Measurements from ENCODE around the gene CFLAR.
"Not testable (repeated sequence)": the region's sequence is repeated elsewhere in the genome, so short reads cannot be mapped to it uniquely, and the experiment has no call there.

CFLAR gene

GRCh38 chr2:201149064-201149820, 33.3 kb downstream of the CFLAR start:
- Histone ChIP-seq H3K4me3 (ENCODE audit: insufficient read depth, low read depth, low read length) (no peak overlapping the region), H3K9me3 (ENCODE audit: control insufficient read depth, low read length) (no peaks in the 10 kb centered on the region), H3K27me3 (ENCODE audit: control insufficient read depth, insufficient read depth, low read length, poor library complexity, severe bottlenecking) (no peaks in the 10 kb centered on the region), H3K27ac (ENCODE audit: insufficient read depth, low read depth, low read length, poor library complexity, severe bottlenecking) (no peak overlapping the region), H3K36me3 (ENCODE audit: control insufficient read depth, insufficient read depth, low read length) (no peaks in the 10 kb centered on the region), H3K4me1 (ENCODE audit: control insufficient read depth, insufficient read depth, low read length) (no peaks in the 10 kb centered on the region)
- WGBS, 2 experiments, result 92 to 98% methylated on average over 2 of the region's 2 CpGs

- not testable (repeated sequence) for H3K4me1 ChIP-seq (ENCODE audit: control insufficient read depth, insufficient read depth, low read length); H3K36me3 ChIP-seq (ENCODE audit: control insufficient read depth, insufficient read depth, low read length); H3K27ac ChIP-seq (ENCODE audit: insufficient read depth, low read depth, low read length, poor library complexity, severe bottlenecking); H3K9me3 ChIP-seq (ENCODE audit: control insufficient read depth, low read length); H3K4me3 ChIP-seq (ENCODE audit: insufficient read depth, low read depth, low read length); H3K27me3 ChIP-seq (ENCODE audit: control insufficient read depth, insufficient read depth, low read length, poor library complexity, severe bottlenecking)
- WGBS, 2 experiments, result 90 to 93% methylated on average over 8 of the region's 8 CpGs
These were observed 33.8 kb downstream of the CFLAR start for GRCh38 chr2:201149821-201150165.

DNA sequence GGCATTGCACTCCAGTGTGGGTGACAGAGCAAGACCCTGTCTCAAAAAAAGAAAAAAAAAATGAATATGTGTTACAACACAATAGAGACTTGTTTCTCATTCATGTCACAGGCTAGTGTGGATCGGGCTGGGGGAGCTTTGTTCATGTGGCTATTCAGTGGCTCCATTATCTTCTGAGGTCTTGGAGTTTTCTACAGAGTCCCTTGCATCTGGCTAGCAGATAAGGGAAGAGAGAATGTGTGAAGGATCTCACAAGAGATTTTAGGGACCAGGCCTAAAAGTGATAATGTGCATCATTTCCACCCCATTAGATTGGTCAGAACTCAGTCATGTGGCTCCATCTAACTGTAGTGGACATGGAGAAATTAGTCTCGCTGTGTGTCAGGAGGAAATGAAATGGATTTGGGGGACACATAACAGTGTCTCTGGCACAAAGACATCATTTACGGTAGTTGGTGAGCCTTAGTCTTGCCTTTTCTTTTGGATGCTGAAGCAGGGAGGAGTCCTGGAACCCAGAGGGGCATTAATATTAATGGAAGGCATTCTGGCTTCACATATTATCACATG, 34.6 kb downstream of the CFLAR start:
- no peaks in the 10 kb centered on the region for H3K27me3 ChIP-seq (ENCODE audit: control insufficient read depth, insufficient read depth, low read length, poor library complexity, severe bottlenecking)
- no peaks in the 10 kb centered on the region for H3K9me3 ChIP-seq (ENCODE audit: control insufficient read depth, low read length)
- no peak overlapping the region for H3K27ac ChIP-seq (ENCODE audit: insufficient read depth, low read depth, low read length, poor library complexity, severe bottlenecking)
- H3K4me1 ChIP-seq (ENCODE audit: control insufficient read depth, insufficient read depth, low read length), result no peaks in the 10 kb centered on the region
- no peaks in the 10 kb centered on the region for H3K36me3 ChIP-seq (ENCODE audit: control insufficient read depth, insufficient read depth, low read length)
- no peak overlapping the region for H3K4me3 ChIP-seq (ENCODE audit: insufficient read depth, low read depth, low read length)
- 92 to 97% methylated on average over 3 of the region's 3 CpGs for WGBS, 2 experiments

GRCh38 chr2:201151127-201151981, 35.4 kb downstream of the CFLAR start:
- Histone ChIP-seq H3K9me3 (ENCODE audit: control insufficient read depth, low read length) (no peaks in the 10 kb centered on the region), H3K36me3 (ENCODE audit: control insufficient read depth, insufficient read depth, low read length) (no peaks in the 10 kb centered on the region), H3K4me1 (ENCODE audit: control insufficient read depth, insufficient read depth, low read length) (no peaks in the 10 kb centered on the region), H3K27ac (ENCODE audit: insufficient read depth, low read depth, low read length, poor library complexity, severe bottlenecking) (no peak overlapping the region), H3K27me3 (ENCODE audit: control insufficient read depth, insufficient read depth, low read length, poor library complexity, severe bottlenecking) (no peaks in the 10 kb centered on the region), H3K4me3 (ENCODE audit: insufficient read depth, low read depth, low read length) (no peak overlapping the region)
- WGBS, 2 experiments, result 90 to 97% methylated on average over 5 to 8 of the region's 8 CpGs

GRCh38 chr2:201152517-201152916, 36.6 kb downstream of the CFLAR start:
- Histone ChIP-seq H3K4me3 (ENCODE audit: insufficient read depth, low read depth, low read length) (no peak overlapping the region), H3K27me3 (ENCODE audit: control insufficient read depth, insufficient read depth, low read length, poor library complexity, severe bottlenecking) (no peaks in the 10 kb centered on the region), H3K36me3 (ENCODE audit: control insufficient read depth, insufficient read depth, low read length) (no peaks in the 10 kb centered on the region), H3K9me3 (ENCODE audit: control insufficient read depth, low read length) (no peaks in the 10 kb centered on the region), H3K4me1 (ENCODE audit: control insufficient read depth, insufficient read depth, low read length) (no peaks in the 10 kb centered on the region), H3K27ac (ENCODE audit: insufficient read depth, low read depth, low read length, poor library complexity, severe bottlenecking) (no peak overlapping the region)
- 94 to 100% methylated on average over 1 of the region's 1 CpG for WGBS, 2 experiments

GRCh38 chr2:201152999-201153815, 37.2 kb downstream of the CFLAR start:
- Histone ChIP-seq H3K27me3 (ENCODE audit: control insufficient read depth, insufficient read depth, low read length, poor library complexity, severe bottlenecking) (no peaks in the 10 kb centered on the region), H3K9me3 (ENCODE audit: control insufficient read depth, low read length) (no peaks in the 10 kb centered on the region), H3K36me3 (ENCODE audit: control insufficient read depth, insufficient read depth, low read length) (no peaks in the 10 kb centered on the region), H3K4me3 (ENCODE audit: insufficient read depth, low read depth, low read length) (no peak overlapping the region), H3K4me1 (ENCODE audit: control insufficient read depth, insufficient read depth, low read length) (no peaks in the 10 kb centered on the region), H3K27ac (ENCODE audit: insufficient read depth, low read depth, low read length, poor library complexity, severe bottlenecking) (no peak overlapping the region)
- 92 to 95% methylated on average over 5 to 6 of the region's 6 CpGs for WGBS, 2 experiments

GRCh38 chr2:201154615-201155399, 38.8 kb downstream of the CFLAR start:
- Histone ChIP-seq H3K27ac (ENCODE audit: insufficient read depth, low read depth, low read length, poor library complexity, severe bottlenecking) (no peak overlapping the region), H3K9me3 (ENCODE audit: control insufficient read depth, low read length) (no peaks in the 10 kb centered on the region), H3K4me3 (ENCODE audit: insufficient read depth, low read depth, low read length) (no peak overlapping the region), H3K4me1 (ENCODE audit: control insufficient read depth, insufficient read depth, low read length) (no peaks in the 10 kb centered on the region), H3K36me3 (ENCODE audit: control insufficient read depth, insufficient read depth, low read length) (no peaks in the 10 kb centered on the region), H3K27me3 (ENCODE audit: control insufficient read depth, insufficient read depth, low read length, poor library complexity, severe bottlenecking) (no peaks in the 10 kb centered on the region)
- WGBS, 2 experiments, result 95 to 96% methylated on average over 9 of the region's 9 CpGs

DNA sequence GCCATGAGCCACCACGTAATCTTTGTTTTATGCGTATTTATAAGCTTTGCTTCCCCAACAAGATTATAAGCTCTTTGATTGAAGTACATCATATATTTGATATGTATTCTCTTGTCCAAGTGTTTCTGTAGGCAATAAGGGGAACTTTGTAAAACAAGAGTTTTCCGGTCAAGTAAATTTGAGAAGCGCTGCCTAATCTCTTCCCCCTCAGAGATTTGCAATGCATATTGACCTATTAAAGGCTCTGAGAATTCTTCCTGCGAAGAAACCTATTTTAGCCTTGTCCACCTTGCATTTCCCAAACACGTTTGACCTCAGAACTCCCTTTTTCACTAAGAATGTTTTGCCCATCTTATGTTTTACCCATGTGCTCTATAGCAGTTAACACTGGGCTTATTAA, 40.1 kb downstream of the CFLAR start:
- no peaks in the 10 kb centered on the region for H3K36me3 ChIP-seq (ENCODE audit: control insufficient read depth, insufficient read depth, low read length)

DNA sequence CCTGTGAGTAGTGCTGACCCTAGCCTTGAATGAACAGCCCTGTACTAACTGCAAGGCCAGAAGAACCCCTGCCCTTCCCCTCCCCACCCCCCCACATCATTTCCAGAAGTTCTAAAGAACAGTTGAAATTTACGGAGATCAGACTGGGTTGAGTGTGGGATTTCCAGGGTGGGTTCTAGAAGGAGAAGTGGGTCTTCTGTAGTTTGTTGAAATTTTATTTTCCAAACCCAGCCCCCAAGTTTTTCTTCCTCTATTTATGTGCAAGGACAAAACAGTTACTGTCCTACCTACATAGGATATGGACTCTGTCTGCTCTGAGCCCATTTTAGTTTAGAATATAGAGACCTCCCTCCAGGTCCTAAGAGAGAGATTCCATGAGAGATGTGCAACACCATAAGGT, 40.7 kb downstream of the CFLAR start:
- H3K27ac ChIP-seq (ENCODE audit: insufficient read depth, low read depth, low read length, poor library complexity, severe bottlenecking), result no peak overlapping the region
- no peaks in the 10 kb centered on the region for H3K9me3 ChIP-seq (ENCODE audit: control insufficient read depth, low read length)
- WGBS, 2 experiments, result 71% methylated on average over 1 of the region's 1 CpG; no CpG with 5 or more reads in 1 of the 2 experiments
- no peak overlapping the region for H3K4me3 ChIP-seq (ENCODE audit: insufficient read depth, low read depth, low read length)
- H3K27me3 ChIP-seq (ENCODE audit: control insufficient read depth, insufficient read depth, low read length, poor library complexity, severe bottlenecking), result no peaks in the 10 kb centered on the region
- no peaks in the 10 kb centered on the region for H3K4me1 ChIP-seq (ENCODE audit: control insufficient read depth, insufficient read depth, low read length)
- no peaks in the 10 kb centered on the region for H3K36me3 ChIP-seq (ENCODE audit: control insufficient read depth, insufficient read depth, low read length)

More for the DNA sequence above, 40.1 kb downstream of the CFLAR start:
- WGBS, 2 experiments, result 89 to 90% methylated on average over 6 of the region's 6 CpGs
- Histone ChIP-seq H3K4me1 (ENCODE audit: control insufficient read depth, insufficient read depth, low read length) (no peaks in the 10 kb centered on the region), H3K4me3 (ENCODE audit: insufficient read depth, low read depth, low read length) (no peak overlapping the region), H3K9me3 (ENCODE audit: control insufficient read depth, low read length) (no peaks in the 10 kb centered on the region), H3K27me3 (ENCODE audit: control insufficient read depth, insufficient read depth, low read length, poor library complexity, severe bottlenecking) (no peaks in the 10 kb centered on the region), H3K27ac (ENCODE audit: insufficient read depth, low read depth, low read length, poor library complexity, severe bottlenecking) (no peak overlapping the region)

Data from ectodermal cell (in vitro differentiated cells).